Mesenchymal stem cell (in vitro differentiated cells and primary cell): ENCODE results near the gene GBGT1.

Experiments used
- DNase-seq: peaks from one replicate; pipeline ENCODE4 v3.0.0-alpha.2; 2013
- H2AFZ ChIP-seq: one replicate; pipeline ENCODE4 v1.6.1; 2013; ENCODE audit warnings: low read depth, mild to moderate bottlenecking, control low read depth, inconsistent platforms, low read length, moderate library complexity
- H2AK5ac ChIP-seq: 2 replicates; pipeline ENCODE4 v1.6.1; 2013; ENCODE audit warnings: low read length, moderate library complexity, mild to moderate bottlenecking, inconsistent platforms; ENCODE audit not compliant: severe bottlenecking
- H2BK120ac ChIP-seq: one replicate; pipeline ENCODE4 v1.6.1; 2013; ENCODE audit warnings: low read depth, mild to moderate bottlenecking, inconsistent platforms, low read length, moderate library complexity
- H2BK12ac ChIP-seq, 2 experiments: one replicate each; pipeline ENCODE4 v1.6.1; 2013; ENCODE audit warnings: inconsistent platforms in 2 of 2, low read length in 2 of 2, mild to moderate bottlenecking in 2 of 2, moderate library complexity in 2 of 2, control low read depth in 1 of 2
- H2BK15ac ChIP-seq: one replicate; pipeline ENCODE4 v1.6.1; 2013; ENCODE audit warnings: mild to moderate bottlenecking, low read depth, inconsistent platforms; ENCODE audit not compliant: poor library complexity, severe bottlenecking
- H2BK5ac ChIP-seq: 2 replicates; pipeline ENCODE4 v1.6.1; 2013; ENCODE audit warnings: low read depth, mild to moderate bottlenecking, low read length, control low read depth, inconsistent platforms; ENCODE audit not compliant: poor library complexity, severe bottlenecking
- H3K14ac ChIP-seq, 2 experiments: one replicate each; pipeline ENCODE4 v1.6.1; 2013; ENCODE audit warnings: inconsistent platforms in 2 of 2, low read length in 2 of 2, control low read depth in 1 of 2, mild to moderate bottlenecking in 1 of 2, moderate library complexity in 1 of 2
- H3K18ac ChIP-seq, 2 experiments: one replicate each; pipeline ENCODE4 v1.6.1; 2013; ENCODE audit warnings: inconsistent platforms in 2 of 2, low read length in 2 of 2, control low read depth in 1 of 2, low read depth in 1 of 2, mild to moderate bottlenecking in 1 of 2
- H3K23ac ChIP-seq, 2 experiments: one replicate each; pipeline ENCODE4 v1.6.1; 2013; ENCODE audit warnings: inconsistent platforms in 2 of 2, low read length in 2 of 2, mild to moderate bottlenecking in 2 of 2, moderate library complexity in 2 of 2, control low read depth in 1 of 2
- H3K27ac ChIP-seq: 2 replicates; pipeline ENCODE4 v1.5.1; 2013; ENCODE audit warnings: mild to moderate bottlenecking, moderate library complexity, low read length, control low read depth, inconsistent platforms; ENCODE audit not compliant: poor library complexity, severe bottlenecking
- H3K27me3 ChIP-seq, 2 experiments: 2 replicates each; pipeline versions ENCODE4 v1.6.1 to v1.7.0; 2013; ENCODE audit warnings: low read length in 2 of 2, mild to moderate bottlenecking in 2 of 2, moderate library complexity in 2 of 2, control low read depth in 1 of 2, inconsistent platforms in 1 of 2; ENCODE audit not compliant: control insufficient read depth in 1 of 2, insufficient read depth in 1 of 2
- H3K36me3 ChIP-seq, 2 experiments: 2 replicates each; pipeline versions ENCODE4 v1.6.1 to v1.7.0; 2013; ENCODE audit warnings: low read length in 2 of 2, control low read depth in 1 of 2, inconsistent platforms in 1 of 2, low read depth in 1 of 2, mild to moderate bottlenecking in 1 of 2; ENCODE audit not compliant: insufficient read depth in 2 of 2, control insufficient read depth in 1 of 2
- H3K4ac ChIP-seq, 2 experiments: one replicate each; pipeline ENCODE4 v1.6.1; 2013; ENCODE audit warnings: inconsistent platforms in 2 of 2, low read length in 2 of 2, mild to moderate bottlenecking in 2 of 2, moderate library complexity in 2 of 2, control low read depth in 1 of 2, low read depth in 1 of 2
- H3K4me1 ChIP-seq: 2 replicates; pipeline ENCODE4 v1.6.1; 2013; ENCODE audit warnings: low read depth, low read length, control low read depth; ENCODE audit not compliant: control insufficient read depth, insufficient read depth
- H3K4me2 ChIP-seq: 2 replicates; pipeline ENCODE4 v1.6.1; 2013; ENCODE audit warnings: low read length, mild to moderate bottlenecking, inconsistent platforms; ENCODE audit not compliant: poor library complexity, severe bottlenecking
- H3K4me3 ChIP-seq, 2 experiments: 2 replicates each; pipeline versions ENCODE4 v1.5.1 to v1.7.0; 2013; ENCODE audit warnings: low read length in 2 of 2, mild to moderate bottlenecking in 2 of 2, control low read depth in 1 of 2, low read depth in 1 of 2; ENCODE audit not compliant: insufficient read depth in 1 of 2
- H3K79me1 ChIP-seq: replicated peaks from 2 replicates; pipeline ENCODE4 v1.6.1; 2013; ENCODE audit warnings: mild to moderate bottlenecking, control low read depth, low read length, inconsistent platforms; ENCODE audit not compliant: poor library complexity, severe bottlenecking
- H3K9ac ChIP-seq: 2 replicates; pipeline ENCODE4 v1.7.0; 2013; ENCODE audit warnings: mild to moderate bottlenecking, low read length, moderate library complexity
- H3K9me3 ChIP-seq: 2 replicates; pipeline ENCODE4 v1.7.0; 2013; ENCODE audit warnings: mild to moderate bottlenecking, low read length; ENCODE audit not compliant: control insufficient read depth
- H4K8ac ChIP-seq: one replicate; pipeline ENCODE4 v1.6.1; 2013; ENCODE audit warnings: inconsistent platforms, mild to moderate bottlenecking, low read length, moderate library complexity
- H4K91ac ChIP-seq: one replicate; pipeline ENCODE4 v1.6.1; 2013; ENCODE audit warnings: mild to moderate bottlenecking, low read length, inconsistent platforms
- WGBS: methylation state at CpG from one replicate; pipeline ENCODE4 v1.1.7; 2013; ENCODE audit warnings: mixed read lengths; 5-methylcytosine and 5-hydroxymethylcytosine counted together

The GBGT1 gene

DNA sequence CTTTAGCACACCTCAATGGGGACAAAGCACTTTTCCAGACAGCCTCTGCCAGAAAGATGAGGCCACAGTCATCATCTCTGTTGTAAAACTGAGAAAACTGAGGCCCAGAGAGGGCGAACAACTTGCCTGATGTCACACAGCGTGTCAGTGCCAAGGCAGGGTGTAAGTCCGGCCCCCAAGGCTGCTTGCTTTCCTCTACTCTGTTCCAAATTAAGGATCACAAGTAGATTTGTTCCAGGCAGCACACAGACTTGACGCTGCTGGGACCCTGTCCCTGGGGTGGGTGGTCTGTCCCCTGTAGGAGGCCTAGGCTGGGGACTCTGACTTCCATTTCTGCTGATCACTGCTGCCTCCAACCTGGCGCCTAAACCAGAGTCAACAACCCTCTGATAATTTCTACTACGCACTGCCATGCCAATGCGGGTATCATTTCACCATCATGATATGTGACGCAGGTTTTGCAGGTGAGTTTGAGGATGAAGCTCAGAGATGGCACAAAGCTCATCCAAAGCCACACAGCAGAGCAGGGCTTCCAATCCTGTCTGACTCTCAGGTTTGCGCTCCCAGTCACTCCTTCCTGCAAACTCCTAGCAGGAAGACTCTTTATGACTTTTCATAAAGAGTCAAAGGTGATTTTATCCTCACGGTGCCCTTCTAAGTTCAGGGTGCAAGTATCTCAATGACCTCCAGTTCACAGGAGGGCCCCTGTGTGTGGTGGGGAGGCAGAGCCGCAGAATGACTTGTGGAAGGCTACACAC is 29.1 kb downstream of the GBGT1 start:
- Histone ChIP-seq H4K8ac (peak overlapping the region; percentile 90), H3K23ac (peak overlapping the region in 1 of 2 experiments; percentile 65), H3K9me3 (no peaks in the 10 kb centered on the region), H3K4ac (peak overlapping the region; percentile 55 to 98), H3K4me3 (peak overlapping the region in 1 of 2 experiments; percentile 40), H3K18ac (peak overlapping the region; percentile 94 to 97), H3K36me3 (peaks cover 0 to 29% of the 10 kb centered on the region in 2 experiments), H2BK12ac (peak overlapping the region; percentile 97 to 98), H3K9ac (peak overlapping the region; percentile 87), H3K27me3 (no peaks in the 10 kb centered on the region), H4K91ac (peak overlapping the region; percentile 95), H2BK5ac (no peak overlapping the region), H3K79me1 (peaks cover 39% of the 10 kb centered on the region), H3K27ac (peak overlapping the region; percentile 85), H2BK15ac (peak overlapping the region; percentile 39), H3K4me2 (no peak overlapping the region), H2AK5ac (peak overlapping the region; percentile 54), H3K4me1 (peaks cover 50% of the 10 kb centered on the region), H3K14ac (peak overlapping the region in 1 of 2 experiments; percentile 90), H2AFZ (no peak overlapping the region), H2BK120ac (peak overlapping the region; percentile 69)
- no peak for DNase-seq
- 81% methylated on average over 11 of the region's 11 CpGs for WGBS

DNA sequence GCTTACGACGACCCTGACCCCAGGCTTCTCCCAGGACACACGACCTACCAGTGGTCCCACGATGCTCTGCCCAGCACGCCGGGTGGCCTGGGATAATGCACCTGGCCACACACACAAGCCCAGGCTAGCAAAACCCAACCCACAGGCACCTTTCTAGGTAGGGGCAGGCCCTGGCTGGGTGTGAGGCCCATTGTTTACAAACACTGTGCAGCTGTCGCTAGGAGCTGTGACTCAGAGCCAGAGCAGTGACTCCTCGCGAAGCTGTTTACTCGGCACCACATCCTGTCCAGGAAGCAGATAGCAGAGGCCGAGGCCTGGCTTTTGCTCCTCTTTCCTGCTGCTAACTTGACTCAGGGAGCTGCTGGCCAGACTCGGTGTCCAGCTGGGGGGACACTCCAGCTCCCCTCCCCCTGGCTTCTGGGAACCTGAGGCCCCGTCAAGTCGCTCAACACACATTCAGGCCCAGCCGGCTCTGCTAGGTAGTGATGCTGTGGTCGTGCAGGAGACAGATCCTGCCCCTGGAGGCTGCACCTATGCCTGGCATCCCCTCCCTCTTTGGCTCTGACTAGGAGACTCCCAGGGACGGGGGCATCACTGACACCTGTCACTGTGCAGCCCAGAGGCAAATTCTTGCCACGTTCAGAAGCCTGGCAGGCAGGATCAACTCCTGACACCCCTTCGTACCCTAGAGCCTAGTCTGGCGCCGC is 29.9 kb downstream of the GBGT1 start:
- H3K23ac ChIP-seq = peak overlapping the region in 1 of 2 experiments; percentile 73
- H3K9ac ChIP-seq = peak overlapping the region; percentile 87
- H2BK12ac ChIP-seq = peak overlapping the region; percentile 97 to 98
- peak overlapping the region; percentile 54 for H2AK5ac ChIP-seq
- no peak overlapping the region for H3K4me2 ChIP-seq
- peak overlapping the region; percentile 95 for H4K91ac ChIP-seq
- peak overlapping the region; percentile 97 to 98 for H3K18ac ChIP-seq
- H3K4ac ChIP-seq = peak overlapping the region; percentile 62 to 98
- peak overlapping the region; percentile 87 for H2BK120ac ChIP-seq
- no peaks in the 10 kb centered on the region for H3K27me3 ChIP-seq
- peak overlapping the region; percentile 82 for H2BK15ac ChIP-seq
- H4K8ac ChIP-seq = peak overlapping the region; percentile 90
- H2BK5ac ChIP-seq = no peak overlapping the region
- H3K27ac ChIP-seq = peak overlapping the region; percentile 85
- peak; percentile 99 for DNase-seq
- H3K4me1 ChIP-seq = peaks cover 50% of the 10 kb centered on the region
- WGBS = 19% methylated on average over 21 of the region's 21 CpGs
- H3K9me3 ChIP-seq = no peaks in the 10 kb centered on the region
- H3K14ac ChIP-seq = peak overlapping the region in 1 of 2 experiments; percentile 97
- no peak overlapping the region for H2AFZ ChIP-seq
- peaks cover 38% of the 10 kb centered on the region for H3K79me1 ChIP-seq
- H3K4me3 ChIP-seq = peak overlapping the region in 1 of 2 experiments; percentile 40
- peaks cover 0 to 28% of the 10 kb centered on the region in 2 experiments for H3K36me3 ChIP-seq

DNA sequence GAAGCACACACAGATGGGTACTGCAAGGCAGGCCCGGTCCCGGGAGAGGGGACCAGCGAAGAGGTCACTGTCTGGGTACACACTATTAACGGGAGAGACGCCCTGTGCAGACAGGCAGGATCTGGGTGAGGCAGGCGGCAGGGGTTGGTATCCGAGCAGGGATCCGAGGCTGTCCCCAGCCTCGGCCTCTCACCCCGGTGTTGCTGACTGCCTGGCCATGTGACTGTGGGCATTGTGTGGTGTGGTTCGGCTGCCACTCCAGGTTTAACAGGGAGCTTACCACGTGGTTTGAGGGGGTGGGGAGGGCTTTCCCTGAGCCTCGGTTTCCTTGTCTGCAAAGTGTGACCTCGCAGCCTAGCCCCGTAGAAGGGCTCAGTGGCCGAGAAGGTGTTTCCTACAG is 31.5 kb downstream of the GBGT1 start:
- H4K8ac ChIP-seq = peak overlapping the region; percentile 16
- no peak overlapping the region for H2AFZ ChIP-seq
- H2BK120ac ChIP-seq = no peak overlapping the region
- DNase-seq = no peak
- no peaks in the 10 kb centered on the region for H3K27me3 ChIP-seq
- no peak overlapping the region for H3K4me2 ChIP-seq
- peaks cover 41% of the 10 kb centered on the region for H3K79me1 ChIP-seq
- no peak overlapping the region for H3K23ac ChIP-seq
- H3K9me3 ChIP-seq = no peaks in the 10 kb centered on the region
- H3K36me3 ChIP-seq = peaks cover 0 to 35% of the 10 kb centered on the region in 2 experiments
- H3K18ac ChIP-seq = peak overlapping the region; percentile 23 to 44
- H2BK15ac ChIP-seq = peak overlapping the region; percentile 78
- no peak overlapping the region for H2AK5ac ChIP-seq
- peaks cover 47% of the 10 kb centered on the region for H3K4me1 ChIP-seq
- H3K4me3 ChIP-seq = no peak overlapping the region
- peak overlapping the region in 1 of 2 experiments; percentile 0 for H3K14ac ChIP-seq
- H4K91ac ChIP-seq = peak overlapping the region; percentile 96
- peak overlapping the region; percentile 61 to 82 for H2BK12ac ChIP-seq
- H2BK5ac ChIP-seq = no peak overlapping the region
- 94% methylated on average over 16 of the region's 16 CpGs for WGBS
- no peak overlapping the region for H3K9ac ChIP-seq
- peak overlapping the region; percentile 7 to 13 for H3K4ac ChIP-seq
- no peak overlapping the region for H3K27ac ChIP-seq

DNA sequence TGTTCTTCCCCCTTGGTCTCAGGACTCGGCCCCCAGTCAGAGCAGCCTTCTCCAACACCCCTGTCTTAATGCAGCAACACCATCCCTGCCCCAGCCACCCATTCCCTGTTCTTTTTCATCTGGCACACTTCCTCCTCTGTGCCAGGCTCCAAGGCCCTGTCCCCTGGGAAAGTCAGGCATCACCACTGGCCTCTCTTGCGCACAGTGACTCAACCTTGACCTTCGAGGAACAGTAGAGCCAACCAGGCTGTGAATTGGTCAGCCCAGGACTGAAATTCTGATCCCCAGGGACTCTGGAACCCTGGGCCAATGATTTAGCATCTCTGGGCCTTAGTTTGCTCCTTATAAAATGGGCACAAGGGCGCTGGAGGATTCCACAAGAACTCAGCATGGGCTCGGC is 32.2 kb downstream of the GBGT1 start:
- Histone ChIP-seq H2BK5ac (no peak overlapping the region), H3K27ac (no peak overlapping the region), H3K9ac (peak overlapping the region; percentile 26), H2BK120ac (peak overlapping the region; percentile 39), H3K4me3 (no peak overlapping the region), H3K23ac (no peak overlapping the region), H2AK5ac (peak overlapping the region; percentile 5), H3K9me3 (no peaks in the 10 kb centered on the region), H2AFZ (no peak overlapping the region), H2BK15ac (peak overlapping the region; percentile 73), H3K4me2 (no peak overlapping the region), H3K4ac (peak overlapping the region; percentile 6 to 7), H3K79me1 (peaks cover 43% of the 10 kb centered on the region), H2BK12ac (peak overlapping the region; percentile 61 to 82), H3K36me3 (peaks cover 0 to 41% of the 10 kb centered on the region in 2 experiments), H3K18ac (peak overlapping the region; percentile 5 to 57), H4K91ac (peak overlapping the region; percentile 96), H3K14ac (peak overlapping the region in 1 of 2 experiments; percentile 5), H4K8ac (peak overlapping the region; percentile 19), H3K4me1 (peaks cover 53% of the 10 kb centered on the region), H3K27me3 (no peaks in the 10 kb centered on the region)
- WGBS = 86% methylated on average over 5 of the region's 5 CpGs
- DNase-seq = no peak
